NCI-H187 (cell line): ENCODE data around the gene SCYGR1.
"Not testable (repeated sequence)": the region's sequence is repeated elsewhere in the genome, so short reads cannot be mapped to it uniquely, and the experiment has no call there.

ENCODE experiments used
- DNase-seq, 2 experiments: peaks; one replicate each; lab custom pipeline; 2025; lab: John Stamatoyannopoulos, UW

Gene SCYGR1

DNA sequence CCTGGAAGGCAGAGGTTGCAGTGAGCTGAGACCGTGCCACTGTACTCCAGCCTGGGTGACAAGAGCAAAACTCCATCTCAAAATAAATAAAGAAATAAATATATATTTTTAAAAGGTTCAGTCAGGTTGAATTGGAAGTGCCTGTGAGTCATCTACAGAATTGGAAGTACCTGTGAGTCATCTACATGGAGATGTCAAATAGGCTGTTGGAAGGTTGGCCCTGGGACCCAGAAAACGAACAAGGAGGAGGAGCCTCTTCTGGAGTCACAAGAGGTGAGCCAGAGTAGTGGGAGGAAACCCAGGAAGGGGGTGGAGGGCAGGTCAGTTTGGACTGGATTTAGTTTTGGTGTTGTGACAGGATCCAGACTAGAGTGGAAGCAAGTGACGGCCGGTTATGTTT is 15.2 kb upstream of the SCYGR1 start:
- DNase-seq: no peak

DNA sequence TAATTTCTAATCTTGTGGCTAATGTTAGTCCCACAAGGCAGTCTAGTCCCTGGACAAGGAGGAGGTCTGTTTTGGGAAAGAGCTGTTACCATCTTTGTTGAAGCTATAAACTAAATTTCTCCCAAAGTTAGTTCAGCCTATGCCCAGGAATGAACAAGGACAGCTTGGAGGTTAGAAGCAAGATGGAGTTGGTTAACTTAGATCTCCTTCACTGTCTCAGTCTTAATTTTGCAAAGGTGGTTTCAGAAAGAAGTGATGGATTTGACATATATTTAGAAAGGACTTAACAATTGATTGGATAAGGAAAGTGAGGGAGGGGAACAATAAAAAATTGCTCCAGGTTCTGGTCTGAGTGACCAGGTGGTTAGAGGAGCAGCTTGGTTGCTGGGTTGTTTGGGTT is 14.6 kb upstream of the SCYGR1 start:
- DNase-seq: no peak

DNA sequence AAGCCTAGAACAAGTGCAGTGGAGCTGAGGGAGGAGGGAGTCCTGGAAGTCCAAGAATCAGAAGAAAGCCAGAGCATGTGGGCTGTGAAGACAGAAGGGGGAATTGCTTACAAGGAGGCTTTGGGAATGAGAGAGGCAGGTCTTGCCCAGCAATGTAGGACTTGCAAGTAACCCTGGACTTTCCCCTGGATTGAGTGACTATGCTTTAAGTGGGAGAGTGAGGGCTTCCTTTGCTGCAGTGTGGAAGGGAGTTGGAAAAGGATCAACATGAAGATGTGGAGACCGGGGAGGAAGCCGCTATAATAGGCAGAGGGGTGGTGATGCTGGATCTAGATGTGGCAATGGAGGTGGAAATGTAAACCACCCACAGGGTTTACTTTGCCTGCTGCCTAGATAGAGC is 13.8 kb upstream of the SCYGR1 start:
- no peak for DNase-seq

- no peak for DNase-seq
These were observed 11.2 kb upstream of the SCYGR1 start for GRCh38 chr2:227398684-227399670.

GRCh38 chr2:227397562-227397961 is 9.8 kb upstream of the SCYGR1 start:
- DNase-seq: no peak

GRCh38 chr2:227395556-227395955 is 7.8 kb upstream of the SCYGR1 start:
- no peak for DNase-seq

DNA sequence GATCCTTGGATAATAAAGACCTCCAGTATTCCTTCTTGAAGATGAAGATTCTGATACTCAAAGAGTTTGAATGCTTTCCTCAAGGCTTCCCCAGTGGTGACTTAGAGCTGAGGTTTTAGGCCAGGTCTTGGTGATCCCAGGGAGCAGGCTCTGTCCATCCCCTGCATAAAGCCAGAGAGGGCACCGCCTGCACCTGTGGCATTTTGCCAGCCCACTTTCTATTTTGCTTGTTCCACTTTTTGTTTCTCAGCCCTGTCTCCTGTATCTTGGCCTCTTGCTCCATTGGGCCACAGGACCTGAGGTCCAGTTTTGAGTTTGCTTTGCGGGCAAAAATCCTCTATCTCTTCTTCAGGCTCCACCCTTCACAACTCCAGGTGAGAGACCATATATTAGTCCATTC is 6.7 kb upstream of the SCYGR1 start:
- DNase-seq: no peak

DNA sequence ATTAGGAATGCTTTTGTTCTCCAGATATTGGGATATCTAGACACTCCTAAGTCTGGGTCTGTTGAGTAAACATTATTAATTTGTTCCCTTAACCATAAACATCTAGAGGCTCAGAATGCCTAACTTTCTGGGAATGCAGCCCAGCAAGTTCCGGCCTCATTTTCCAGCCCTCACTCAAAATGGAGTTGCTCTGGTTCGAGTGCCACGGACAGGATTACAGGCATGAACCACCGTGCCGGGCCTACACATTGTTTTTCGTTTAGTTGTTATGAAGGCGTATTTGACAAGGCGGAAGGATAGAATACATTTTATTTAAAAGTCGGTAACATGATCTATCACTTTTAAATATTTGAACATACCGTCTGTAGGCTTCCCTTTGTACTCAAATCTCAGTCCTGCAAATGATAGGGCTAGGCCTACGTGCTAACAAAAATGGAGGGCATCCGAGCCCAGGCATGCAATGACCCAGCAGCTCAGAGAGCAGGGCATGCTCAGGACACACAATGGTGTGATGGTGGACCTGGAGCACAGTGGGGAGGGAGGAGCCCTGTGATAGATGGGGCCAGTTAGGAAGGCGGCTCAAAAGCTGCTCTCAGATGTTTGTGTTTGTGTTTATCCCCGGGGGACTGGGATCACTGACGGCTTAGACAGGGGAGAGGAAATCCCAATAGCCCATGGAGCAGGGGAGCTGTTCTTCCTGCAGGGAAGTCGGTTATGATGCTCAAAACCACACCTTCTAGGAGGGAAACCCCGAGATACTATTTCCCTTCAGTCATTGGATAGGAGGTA is 2.9 kb upstream of the SCYGR1 start:
- no peak for DNase-seq

DNA sequence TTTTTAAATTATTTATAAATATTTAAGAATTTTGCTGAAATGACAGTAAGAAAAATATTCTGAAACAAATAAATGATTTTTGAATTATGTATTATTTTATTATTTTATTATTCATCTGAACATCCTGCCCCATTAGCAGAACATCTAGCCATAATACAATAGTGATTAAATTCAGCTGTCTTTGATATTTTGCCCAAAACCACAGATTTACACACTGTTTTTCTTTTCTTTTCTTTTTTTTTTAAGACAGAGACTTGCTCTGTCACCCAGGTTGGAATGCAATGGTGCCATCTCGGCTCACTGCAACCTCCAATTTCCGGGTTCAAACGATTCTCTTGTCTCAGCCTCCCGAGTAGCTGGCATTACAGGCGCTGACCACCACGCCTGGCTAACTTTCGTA is 1.9 kb upstream of the SCYGR1 start:
- no peak for DNase-seq

GRCh38 chr2:227389231-227389630 is 1.5 kb upstream of the SCYGR1 start:
- DNase-seq: no peak

GRCh38 chr2:227388537-227389011 is 825 bp upstream of the SCYGR1 start:
- no peak for DNase-seq

DNA sequence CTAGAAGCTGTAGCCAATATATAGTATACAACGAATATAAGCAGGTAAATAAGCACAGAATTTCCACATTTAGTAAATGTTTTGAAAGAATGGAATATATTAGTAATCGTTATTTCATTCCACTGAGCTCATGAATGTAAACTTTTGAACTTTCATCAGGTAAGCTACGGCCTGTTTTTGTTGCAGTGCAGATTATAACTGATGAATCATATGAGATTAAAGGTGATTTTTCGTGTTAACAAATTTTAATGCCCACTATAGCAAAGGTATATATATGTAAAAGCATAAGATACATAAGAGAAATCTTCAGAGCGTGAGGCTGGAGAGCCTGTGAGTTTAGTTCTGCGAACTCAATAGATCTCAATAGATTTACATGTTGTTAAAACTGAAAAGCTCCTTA is 1.1 kb downstream of the SCYGR1 start:
- no peak for DNase-seq

GRCh38 chr2:227383686-227384085 is 4.1 kb downstream of the SCYGR1 start:
- DNase-seq: no peak

- DNase-seq: not testable (repeated sequence)
These were observed 5.4 kb downstream of the SCYGR1 start for GRCh38 chr2:227382241-227382835.

DNA sequence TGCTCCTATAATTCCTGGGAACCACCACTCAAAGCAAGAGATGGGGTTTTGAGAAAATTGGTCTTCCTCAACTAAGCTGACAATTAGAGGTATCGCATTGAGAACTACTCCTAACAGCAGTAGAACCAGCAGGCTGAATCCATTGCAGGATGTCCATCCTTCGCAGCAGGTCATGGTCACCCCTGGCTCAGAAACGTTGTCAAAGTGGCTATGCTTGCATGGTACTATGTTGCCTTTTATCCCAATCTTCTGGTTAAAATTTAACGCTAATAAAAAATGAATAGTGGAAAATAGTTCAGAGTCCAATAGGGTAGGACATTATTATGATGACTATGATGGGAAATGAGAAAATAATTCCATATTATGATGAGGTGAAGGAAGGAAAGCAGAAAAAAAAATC is 8.7 kb downstream of the SCYGR1 start, which contains the start of gene TM4SF20:
Gene TM4SF20 (minus strand): TSS at position 212 of the 400 bp plus-strand sequence. CDS start 38 bp downstream, at position 174.
- DNase-seq: no peak

GRCh38 chr2:227378371-227378782 is 9.4 kb downstream of the SCYGR1 start:
- DNase-seq: no peak

DNA sequence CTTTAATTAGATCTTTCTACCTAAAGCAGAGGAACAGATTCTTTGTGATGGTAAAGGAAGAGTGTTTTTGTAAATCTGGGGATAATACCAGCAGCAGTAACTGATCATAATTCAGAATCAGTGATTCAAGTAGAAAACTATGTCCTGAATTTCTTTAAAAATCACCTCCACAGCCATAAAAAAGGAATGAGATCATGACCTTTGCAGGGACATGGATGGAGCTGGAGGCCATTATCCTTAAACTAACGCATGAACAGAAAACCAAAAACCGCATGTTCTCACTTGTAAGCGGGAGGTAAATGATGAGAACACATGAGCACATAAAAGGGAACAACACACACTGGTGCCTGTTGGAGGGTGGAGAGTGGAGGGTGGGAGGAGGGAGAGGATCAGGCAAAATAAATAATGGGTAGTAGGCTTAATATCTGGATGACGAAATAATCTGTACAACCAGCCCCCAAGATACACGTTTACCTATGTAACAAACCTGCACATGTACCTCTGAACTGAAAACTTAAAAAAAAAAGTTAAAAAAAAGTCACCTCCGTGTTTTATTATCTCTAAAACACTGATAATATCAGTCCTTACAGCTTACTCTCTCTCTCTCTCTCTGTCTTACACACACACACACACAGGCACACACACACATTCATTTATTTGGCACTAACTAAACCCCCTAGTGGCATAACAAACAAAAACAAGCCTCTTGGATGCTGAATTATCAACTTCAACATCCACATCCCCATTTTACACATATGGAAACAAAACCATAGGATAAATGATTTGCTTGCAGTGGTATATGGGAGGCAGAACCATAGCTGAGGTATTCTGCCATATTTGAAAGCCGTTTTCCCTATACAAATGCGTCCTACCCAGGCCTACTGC is 10.0 kb downstream of the SCYGR1 start:
- DNase-seq: no peak

DNA sequence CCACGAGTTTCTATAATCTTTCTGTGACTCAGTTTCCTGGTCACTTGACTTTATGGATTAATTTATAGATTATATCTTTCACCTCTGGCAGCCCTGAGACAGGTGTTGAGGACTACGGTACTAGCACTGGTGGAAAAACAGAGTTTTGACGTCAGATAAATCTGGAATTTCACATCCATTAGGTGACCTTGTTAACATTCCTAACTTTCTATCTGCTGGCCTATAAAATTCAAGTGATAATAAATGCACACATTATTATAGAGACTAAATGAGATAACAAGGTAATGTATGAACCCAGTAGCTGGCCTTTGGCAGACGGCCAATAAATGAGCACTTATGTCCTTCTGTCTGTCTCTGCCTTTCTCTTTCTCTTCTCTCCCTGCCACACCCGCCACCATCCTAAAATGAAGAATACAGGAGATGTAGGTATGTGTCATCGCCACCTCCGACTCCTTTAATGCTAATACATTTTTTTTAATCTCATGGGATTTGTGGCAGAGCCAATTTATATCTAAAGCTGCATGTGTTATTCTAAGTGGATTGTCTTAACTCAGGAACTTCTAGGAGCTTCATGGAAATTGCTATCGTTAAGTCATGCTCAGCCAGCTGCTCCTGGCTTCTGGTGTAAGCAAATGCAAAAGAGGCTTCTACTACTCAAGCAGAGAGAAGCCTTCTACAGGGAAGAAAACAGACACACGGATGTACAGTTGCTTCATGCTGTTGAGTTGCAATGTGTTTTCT is 10.9 kb downstream of the SCYGR1 start:
- no peak for DNase-seq

- DNase-seq: no peak
These were observed 13.6 kb downstream of the SCYGR1 start for GRCh38 chr2:227374158-227374557.

- DNase-seq: no peak
These were observed 14.4 kb downstream of the SCYGR1 start for GRCh38 chr2:227373389-227373788.
